CD4-positive, alpha-beta T cell (primary cell): ENCODE measurements around the gene AGAP1. TPM values are rescaled to one million over a fixed set of nuclear protein-coding genes. Genes with fewer than 3 reads are reported as not detected.

Experiments used
- ATAC-seq: fragments of 200-7000 bp; cut with Tn5 transposase; one replicate; pipeline ENCODE4 v1.10.0; 2022; ENCODE audit warnings: mild to moderate bottlenecking; ENCODE audit not compliant: poor library complexity
- CTCF ChIA-PET: fragments of 350-600 bp; sonication (Branson Sonifier 250); formaldehyde crosslinking; loops from one replicate; lab custom pipeline; 2021; ENCODE audit warnings: antibody characterized with exemption, inconsistent platforms; lab: Charles Lee
- POLR2A ChIA-PET: fragments of 350-600 bp; sonication (Branson Sonifier 250); formaldehyde crosslinking; loops from one replicate; lab custom pipeline; 2021; ENCODE audit warnings: antibody characterized with exemption, inconsistent platforms; lab: Charles Lee
- DNase-seq, 14 experiments: peaks; one replicate each; pipeline ENCODE4 v3.0.0-alpha.2; 2013 to 2020; ENCODE audit warnings: mixed read lengths in 2 of 14
- H3K27ac ChIP-seq, 2 donors: one replicate each; pipeline versions ENCODE4 v1.5.1 to v1.7.0; 2013; ENCODE audit warnings: low read length in 2 of 2, low read depth in 1 of 2, mild to moderate bottlenecking in 1 of 2
- H3K27me3 ChIP-seq, 2 experiments: 1 replicate in 1 of 2; 2 replicates in 1 of 2; pipeline versions ENCODE4 v1.6.1 to v1.7.0; 2013; ENCODE audit warnings: low read length in 2 of 2, control low read depth in 1 of 2, mild to moderate bottlenecking in 1 of 2, moderate library complexity in 1 of 2; ENCODE audit not compliant: insufficient read depth in 2 of 2, control insufficient read depth in 1 of 2
- H3K36me3 ChIP-seq: one replicate; pipeline ENCODE4 v1.6.1; 2013; ENCODE audit warnings: low read length, control low read depth; ENCODE audit not compliant: insufficient read depth
- H3K4me1 ChIP-seq: one replicate; pipeline ENCODE4 v1.6.1; 2013; ENCODE audit warnings: low read length, control low read depth; ENCODE audit not compliant: insufficient read depth
- H3K4me3 ChIP-seq: one replicate; pipeline ENCODE4 v1.5.1; 2013; ENCODE audit warnings: mild to moderate bottlenecking, low read length, moderate library complexity
- H3K9me3 ChIP-seq, 2 experiments: 1 replicate in 1 of 2; 2 replicates in 1 of 2; pipeline versions ENCODE4 v1.6.1 to v1.7.0; 2013; ENCODE audit warnings: low read length in 2 of 2, mild to moderate bottlenecking in 2 of 2, control low read depth in 1 of 2, moderate library complexity in 1 of 2; ENCODE audit not compliant: control insufficient read depth in 1 of 2, insufficient read depth in 1 of 2
- H3K27ac Mint-ChIP-seq: one replicate; pipeline ENCODE4 v1.8.0; 2020; ENCODE audit warnings: mixed read lengths
- H3K27me3 Mint-ChIP-seq: one replicate; pipeline ENCODE4 v1.8.0; 2021; ENCODE audit warnings: mixed read lengths
- H3K36me3 Mint-ChIP-seq: one replicate; pipeline ENCODE4 v1.8.0; 2021; ENCODE audit warnings: low read depth, mixed read lengths
- H3K4me1 Mint-ChIP-seq: one replicate; pipeline ENCODE4 v1.8.0; 2021; ENCODE audit warnings: low read depth, mixed read lengths
- H3K4me3 Mint-ChIP-seq: one replicate; pipeline ENCODE4 v1.8.0; 2020; ENCODE audit warnings: mild to moderate bottlenecking, mixed read lengths
- H3K9me3 Mint-ChIP-seq: one replicate; pipeline ENCODE4 v1.8.0; 2020; ENCODE audit warnings: mixed read lengths
- intact Hi-C, 2 experiments: fragments of 100-400 bp; cut with DNase I in 1 of 2; cut with micrococcal nuclease in 1 of 2; formaldehyde crosslinking; loops; one replicate each; pipeline versions ENCODE4 v1.15.1 to v1.9.0; 2023 to 2025; cut with DNase I, micrococcal nuclease
- total RNA-seq, 174 experiments: library from RNA in 2 of 174; stranded (reverse) in 2 of 174; gene quantifications; one replicate each; pipeline ENCODE4 v1.2.3 and lab custom pipeline; 2021 to 2026
- TF ChIP-seq, protein P1 (sequence below): fragments of 200-600 bp; IDR thresholded peaks from one replicate; pipeline ENCODE4 v1.8.0; 2022; ENCODE audit warnings: antibody characterized with exemption, mild to moderate bottlenecking

AGAP1 gene
- total RNA-seq, 2 experiments from 2014 or later: 2.6 to 3.1 TPM

DNA sequence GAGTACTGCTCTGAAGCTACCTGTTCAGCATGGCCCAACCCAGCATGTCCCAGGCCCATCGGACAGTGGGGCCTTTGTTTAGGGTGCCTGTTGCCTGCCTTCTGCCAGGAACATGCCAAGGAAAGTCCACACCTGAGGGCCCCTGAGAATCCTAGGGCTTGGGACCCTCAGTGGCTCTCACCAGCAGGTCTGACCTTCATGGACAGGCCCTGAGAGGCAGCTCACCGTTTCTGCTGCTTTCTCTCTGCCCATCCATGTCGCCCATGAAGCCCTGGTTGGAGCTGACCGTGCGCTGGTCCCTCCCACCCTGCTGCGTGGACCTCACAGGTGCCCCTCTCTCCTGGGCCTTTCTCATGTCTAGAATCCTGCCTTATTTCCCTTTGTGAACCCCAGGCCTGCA is 550.3 kb downstream of the AGAP1 start:
- ChIA-PET CTCF (no interaction called here), POLR2A (no interaction called here)
- no peaks in the 10 kb centered on the region for H3K27me3 ChIP-seq
- peaks cover 0 to 5% of the 10 kb centered on the region in 2 experiments for H3K9me3 ChIP-seq
- H3K36me3 Mint-ChIP-seq: no peaks in the 10 kb centered on the region
- ATAC-seq (no peak), DNase-seq (no peak)
- H3K4me3 ChIP-seq: no peak overlapping the region
- peaks cover 15% of the 10 kb centered on the region for H3K27me3 Mint-ChIP-seq
- no peaks in the 10 kb centered on the region for H3K4me1 Mint-ChIP-seq
- no peaks in the 10 kb centered on the region for H3K9me3 Mint-ChIP-seq
- TF ChIP-seq, protein P1, sequence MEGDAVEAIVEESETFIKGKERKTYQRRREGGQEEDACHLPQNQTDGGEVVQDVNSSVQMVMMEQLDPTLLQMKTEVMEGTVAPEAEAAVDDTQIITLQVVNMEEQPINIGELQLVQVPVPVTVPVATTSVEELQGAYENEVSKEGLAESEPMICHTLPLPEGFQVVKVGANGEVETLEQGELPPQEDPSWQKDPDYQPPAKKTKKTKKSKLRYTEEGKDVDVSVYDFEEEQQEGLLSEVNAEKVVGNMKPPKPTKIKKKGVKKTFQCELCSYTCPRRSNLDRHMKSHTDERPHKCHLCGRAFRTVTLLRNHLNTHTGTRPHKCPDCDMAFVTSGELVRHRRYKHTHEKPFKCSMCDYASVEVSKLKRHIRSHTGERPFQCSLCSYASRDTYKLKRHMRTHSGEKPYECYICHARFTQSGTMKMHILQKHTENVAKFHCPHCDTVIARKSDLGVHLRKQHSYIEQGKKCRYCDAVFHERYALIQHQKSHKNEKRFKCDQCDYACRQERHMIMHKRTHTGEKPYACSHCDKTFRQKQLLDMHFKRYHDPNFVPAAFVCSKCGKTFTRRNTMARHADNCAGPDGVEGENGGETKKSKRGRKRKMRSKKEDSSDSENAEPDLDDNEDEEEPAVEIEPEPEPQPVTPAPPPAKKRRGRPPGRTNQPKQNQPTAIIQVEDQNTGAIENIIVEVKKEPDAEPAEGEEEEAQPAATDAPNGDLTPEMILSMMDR: no peak
- H3K4me3 Mint-ChIP-seq: no peak overlapping the region
- H3K4me1 ChIP-seq: no peaks in the 10 kb centered on the region
- intact Hi-C loops: no loop called here
- H3K27ac Mint-ChIP-seq: no peak overlapping the region
- H3K27ac ChIP-seq: no peak overlapping the region
- no peaks in the 10 kb centered on the region for H3K36me3 ChIP-seq

DNA sequence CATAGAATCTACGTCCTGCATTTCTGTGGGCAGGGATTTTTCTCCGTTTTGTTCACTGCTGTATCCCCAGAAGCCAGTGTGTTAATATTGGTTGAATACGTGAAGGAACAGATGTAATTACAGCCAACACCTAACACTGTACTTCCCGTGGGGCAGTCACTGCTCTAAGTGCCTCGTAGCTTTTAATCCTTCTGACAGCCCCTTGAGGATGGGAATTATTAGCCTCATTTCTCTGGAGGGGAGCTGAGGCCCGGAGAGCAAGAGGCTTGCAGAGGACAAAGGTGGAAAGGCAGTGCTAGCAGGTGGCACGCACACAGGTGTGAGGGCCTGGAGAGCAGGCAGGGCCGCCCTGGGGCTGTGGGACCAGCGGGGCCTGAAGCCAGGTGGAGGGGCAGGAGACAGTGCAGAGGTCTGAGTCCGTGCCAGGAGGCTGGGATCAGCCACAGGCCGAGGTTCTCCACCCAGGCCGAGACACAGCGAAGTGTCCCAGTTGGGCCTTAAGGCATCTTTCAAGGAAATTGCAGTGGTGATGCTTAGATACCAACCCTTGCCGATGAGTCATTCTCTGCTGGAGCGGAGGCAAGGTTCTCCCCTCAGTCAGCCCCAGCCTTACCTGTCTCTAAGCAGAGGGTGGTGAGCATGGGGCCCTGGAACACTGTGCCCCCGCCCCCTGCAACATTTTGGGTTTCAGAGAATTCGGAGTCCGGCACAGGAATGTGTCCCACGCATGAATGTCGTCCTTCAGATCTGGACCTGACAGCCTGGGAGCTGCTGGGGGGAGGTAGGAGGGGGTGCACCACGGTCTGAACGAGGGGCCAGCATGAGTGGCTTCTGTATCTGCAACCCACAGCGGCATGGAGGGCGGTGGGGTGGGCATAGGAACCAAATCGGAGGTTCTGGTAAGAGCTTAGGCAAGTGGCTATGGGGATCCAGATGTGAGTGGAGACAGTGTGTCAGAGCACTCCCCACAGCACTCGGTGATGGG is 551.7 kb downstream of the AGAP1 start:
- Histone ChIP-seq H3K4me1 (no peaks in the 10 kb centered on the region), H3K9me3 (peaks cover 0 to 5% of the 10 kb centered on the region in 2 experiments), H3K27ac (no peak overlapping the region), H3K27me3 (no peaks in the 10 kb centered on the region), H3K36me3 (no peaks in the 10 kb centered on the region), H3K4me3 (no peak overlapping the region)
- intact Hi-C loops: no loop called here
- Mint-ChIP-seq H3K27ac (no peak overlapping the region), H3K36me3 (no peaks in the 10 kb centered on the region), H3K4me1 (peaks cover 9% of the 10 kb centered on the region), H3K9me3 (no peaks in the 10 kb centered on the region), H3K4me3 (no peak overlapping the region), H3K27me3 (peaks cover 19% of the 10 kb centered on the region)
- no peak for ATAC-seq
- TF ChIP-seq, protein P1: no peak
- ChIA-PET CTCF (no interaction called here), POLR2A (no interaction called here)
- DNase-seq: no peak

DNA sequence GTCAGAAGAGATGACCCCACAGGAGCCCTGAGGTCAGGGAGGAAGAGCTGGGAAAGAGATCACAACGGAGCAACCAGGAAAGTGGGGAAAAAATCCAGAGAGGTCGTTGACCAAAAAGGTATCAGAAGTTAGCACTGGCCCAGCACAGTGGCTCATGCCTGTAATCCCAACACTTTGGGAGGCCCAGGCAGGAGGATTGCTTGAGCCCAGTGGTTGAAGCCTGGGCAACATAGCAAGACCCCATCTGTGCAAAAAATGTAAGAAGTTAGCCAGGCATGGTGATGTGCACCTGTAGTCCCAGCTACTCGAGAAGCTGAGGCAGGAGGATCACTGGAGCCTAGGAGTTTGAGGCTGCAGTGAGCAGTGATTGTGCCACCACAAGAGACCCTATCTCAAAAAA is 552.9 kb downstream of the AGAP1 start:
- Histone ChIP-seq H3K4me1 (no peaks in the 10 kb centered on the region), H3K9me3 (peaks cover 0 to 8% of the 10 kb centered on the region in 2 experiments), H3K4me3 (no peak overlapping the region), H3K36me3 (no peaks in the 10 kb centered on the region), H3K27me3 (no peaks in the 10 kb centered on the region), H3K27ac (no peak overlapping the region)
- Mint-ChIP-seq H3K27me3 (peaks cover 18% of the 10 kb centered on the region), H3K27ac (no peak overlapping the region), H3K4me3 (no peak overlapping the region), H3K4me1 (peaks cover 9% of the 10 kb centered on the region), H3K9me3 (no peaks in the 10 kb centered on the region), H3K36me3 (no peaks in the 10 kb centered on the region)
- DNase-seq (no peak), ATAC-seq (no peak)
- ChIA-PET POLR2A (no interaction called here), CTCF (no interaction called here)
- TF ChIP-seq, protein P1: no peak
- intact Hi-C loops: no loop called here
